GM21619 (cell line): ENCODE results near the gene SYS1.

Source experiments
- ATAC-seq: cut with Tn5 transposase; IDR thresholded peaks from one replicate; pipeline ENCODE4 v1.9.1; 2021; ENCODE audit not compliant: unreplicated experiment

SYS1 gene

DNA sequence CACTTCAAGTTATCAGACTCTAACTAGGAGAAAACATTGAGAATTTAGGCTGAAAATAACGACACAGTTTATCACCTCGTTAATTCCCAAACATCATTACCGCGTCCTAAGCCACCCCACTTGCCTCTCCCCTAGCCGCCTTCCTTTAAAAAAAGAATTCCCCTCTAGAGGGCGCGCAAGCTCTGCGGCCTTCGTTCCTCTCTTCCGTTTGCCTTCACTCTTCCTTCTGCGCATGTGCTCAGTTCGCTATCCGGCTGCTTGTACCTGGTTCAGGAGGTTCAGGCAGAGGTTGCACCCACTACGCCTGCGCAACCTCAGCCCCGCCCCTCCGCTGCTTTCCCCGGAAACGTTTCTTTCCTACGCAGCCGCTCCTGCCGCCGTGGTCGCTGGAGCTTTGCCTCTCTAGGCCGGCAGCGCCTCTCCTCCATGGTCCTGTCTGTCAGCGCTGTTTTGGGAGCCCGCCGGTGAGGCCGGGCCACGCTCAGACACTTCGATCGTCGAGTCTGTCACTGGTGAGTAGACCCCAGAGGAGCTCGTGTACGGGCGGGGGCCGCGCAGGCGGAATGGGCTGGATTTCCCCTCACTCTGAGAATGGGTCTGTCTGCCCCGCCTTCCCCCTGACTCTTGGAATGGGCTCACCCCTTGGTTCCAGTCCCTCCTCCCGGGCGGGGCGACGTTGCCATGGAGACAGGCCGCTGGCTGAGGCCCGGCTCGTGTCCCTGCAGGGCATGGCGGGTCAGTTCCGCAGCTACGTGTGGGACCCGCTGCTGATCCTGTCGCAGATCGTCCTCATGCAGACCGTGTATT, at the start of gene SYS1:
Gene SYS1, plus strand, starts transcription at position 353 of the 807 bp plus-strand sequence. Its CDS starts 376 bp downstream, at position 729.
- peak; percentile 71 for ATAC-seq

DNA sequence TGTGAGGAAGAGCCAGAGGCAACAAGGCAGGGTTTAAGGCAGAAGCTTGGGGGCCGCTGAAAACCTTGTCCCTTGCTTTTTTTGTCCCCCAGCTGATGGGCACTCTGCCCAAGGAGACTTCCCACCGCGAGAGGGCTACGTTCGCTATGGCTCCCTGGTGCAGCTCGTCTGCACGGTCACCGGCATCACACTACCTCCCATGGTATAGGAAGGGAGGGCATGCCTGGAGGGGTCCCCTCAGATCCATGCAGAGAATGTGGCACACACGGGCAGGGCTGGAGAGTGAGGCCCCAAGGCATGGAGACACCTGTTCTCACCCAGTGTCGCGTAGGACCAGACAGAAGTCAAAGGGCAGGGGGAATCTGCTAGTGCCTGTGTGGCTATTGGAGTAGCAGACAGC, 49.0 kb upstream of the SYS1 start:
- no peak for ATAC-seq

DNA sequence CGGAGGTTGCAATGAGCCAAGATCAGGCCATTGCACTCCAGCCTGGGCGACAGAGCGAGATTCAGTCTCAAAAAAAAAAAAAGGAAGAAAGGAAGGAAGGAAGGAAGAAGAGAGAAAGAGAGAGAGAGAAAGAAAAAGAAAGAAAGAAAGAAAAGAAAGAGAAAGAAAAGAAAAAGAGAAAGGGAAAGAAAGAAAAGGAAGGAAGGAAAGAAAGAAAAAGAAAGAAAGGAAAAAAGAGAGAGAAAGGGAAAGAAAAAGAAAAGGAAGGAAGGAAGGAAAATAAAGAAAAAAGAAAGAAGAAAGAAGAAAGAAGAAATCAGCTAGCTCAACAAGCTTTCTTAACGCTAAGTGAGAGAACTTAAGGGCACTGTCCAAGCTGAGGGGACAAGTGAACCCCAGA, 47.3 kb upstream of the SYS1 start:
- no peak for ATAC-seq

DNA sequence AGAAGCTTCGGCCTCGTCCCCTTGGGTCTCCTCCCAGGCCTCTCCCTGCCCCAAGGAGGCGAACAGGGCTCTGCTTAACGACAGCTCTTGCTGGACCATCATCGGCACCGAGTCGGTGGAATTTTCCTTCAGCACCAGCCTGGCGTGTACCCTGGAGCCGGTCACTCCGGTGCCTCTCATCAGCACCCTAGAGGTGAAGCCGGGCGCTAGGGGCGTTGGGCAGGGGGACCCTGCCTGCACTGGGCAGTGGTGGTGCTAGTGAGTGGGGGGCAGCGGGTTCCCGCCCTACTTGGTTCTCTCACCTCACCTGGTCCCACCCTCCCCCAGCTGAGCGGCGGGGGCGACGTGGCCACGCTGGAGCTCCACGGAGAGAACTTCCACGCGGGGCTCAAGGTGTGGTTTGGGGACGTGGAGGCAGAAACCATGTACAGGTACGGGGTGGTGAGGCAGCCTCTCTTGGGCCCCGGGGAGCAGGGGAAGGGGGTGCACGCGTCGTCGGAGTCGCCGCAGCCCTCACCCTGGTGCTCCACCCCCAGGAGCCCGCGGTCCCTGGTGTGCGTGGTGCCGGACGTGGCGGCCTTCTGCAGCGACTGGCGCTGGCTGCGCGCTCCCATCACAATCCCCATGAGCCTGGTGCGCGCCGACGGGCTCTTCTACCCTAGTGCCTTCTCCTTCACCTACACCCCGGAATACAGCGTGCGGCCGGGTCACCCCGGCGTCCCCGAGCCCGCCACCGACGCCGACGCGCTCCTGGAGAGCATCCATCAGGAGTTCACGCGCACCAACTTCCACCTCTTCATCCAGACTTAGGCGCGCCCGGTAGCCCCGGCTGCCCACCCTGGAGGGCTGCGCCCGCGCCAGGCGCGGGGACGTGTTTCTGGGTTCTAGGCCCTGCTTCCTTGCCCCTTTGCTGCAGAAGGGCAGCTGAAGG, 46.5 kb upstream of the SYS1 start:
- ATAC-seq = no peak

DNA sequence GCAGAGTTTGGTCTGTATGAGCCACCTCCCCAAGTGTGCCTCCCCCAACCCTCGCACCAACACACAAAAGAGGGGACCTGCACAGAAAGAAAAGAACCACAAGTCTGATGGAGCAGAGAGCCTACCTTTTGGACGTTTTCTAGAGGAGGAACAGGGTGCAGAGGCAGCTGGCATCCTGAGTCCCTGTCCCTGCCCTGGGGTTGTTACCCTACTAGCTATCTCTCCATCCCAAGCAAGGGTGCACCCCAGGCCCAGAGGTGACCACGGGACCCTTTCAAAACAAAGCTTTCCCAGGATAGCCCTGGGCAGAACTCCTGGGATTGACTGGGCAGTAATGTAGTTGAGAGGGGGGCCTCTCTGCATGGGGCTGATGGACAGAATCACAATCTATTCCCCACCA, 45.1 kb upstream of the SYS1 start:
- ATAC-seq = no peak

DNA sequence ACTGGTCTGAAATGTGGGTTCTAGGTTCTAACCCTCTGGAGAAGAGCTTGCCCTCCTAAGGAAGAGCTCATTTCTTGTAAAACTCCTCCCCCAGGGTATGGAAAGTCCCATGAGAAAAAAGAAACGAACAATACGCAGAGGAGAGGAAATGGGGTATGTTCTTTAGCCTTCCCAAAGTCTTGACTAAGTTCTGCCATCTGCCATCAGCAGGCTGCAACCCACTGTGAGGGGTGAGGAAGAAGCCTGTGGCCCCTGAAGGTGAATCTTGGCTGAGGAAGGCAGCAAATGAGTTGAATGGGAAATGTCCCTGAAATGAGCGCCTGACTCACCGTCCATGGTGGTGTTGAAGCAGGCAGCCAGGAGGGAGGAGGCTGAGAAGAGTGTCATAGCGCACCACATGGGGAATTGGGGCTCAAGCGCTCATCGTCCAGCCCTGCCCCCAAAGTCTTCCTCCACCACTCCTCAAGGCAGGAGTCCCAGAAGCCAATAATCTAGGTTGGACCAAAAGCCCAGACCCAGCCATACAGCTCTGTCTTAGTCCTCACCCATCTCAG, 44.5 kb upstream of the SYS1 start:
- no peak for ATAC-seq

DNA sequence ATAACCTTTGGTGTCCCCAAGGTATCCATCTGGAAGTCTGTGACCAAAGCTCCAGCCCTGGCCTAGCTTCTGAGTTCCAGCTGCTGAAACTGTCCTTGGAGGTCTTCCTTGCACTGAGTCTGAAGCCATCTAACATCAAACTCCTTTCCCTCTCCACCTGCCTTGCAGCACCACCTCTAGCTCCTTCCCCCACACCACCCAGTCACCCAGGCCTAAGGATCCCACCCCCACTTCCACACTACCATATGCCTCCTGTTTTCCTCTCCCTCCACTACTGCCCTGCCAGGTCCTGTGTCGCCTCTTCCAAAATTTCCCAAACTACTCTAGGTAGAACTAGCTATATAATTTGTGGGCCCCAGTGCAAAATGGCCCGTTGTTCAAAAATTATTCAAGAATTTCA, 44.0 kb upstream of the SYS1 start:
- ATAC-seq = no peak

DNA sequence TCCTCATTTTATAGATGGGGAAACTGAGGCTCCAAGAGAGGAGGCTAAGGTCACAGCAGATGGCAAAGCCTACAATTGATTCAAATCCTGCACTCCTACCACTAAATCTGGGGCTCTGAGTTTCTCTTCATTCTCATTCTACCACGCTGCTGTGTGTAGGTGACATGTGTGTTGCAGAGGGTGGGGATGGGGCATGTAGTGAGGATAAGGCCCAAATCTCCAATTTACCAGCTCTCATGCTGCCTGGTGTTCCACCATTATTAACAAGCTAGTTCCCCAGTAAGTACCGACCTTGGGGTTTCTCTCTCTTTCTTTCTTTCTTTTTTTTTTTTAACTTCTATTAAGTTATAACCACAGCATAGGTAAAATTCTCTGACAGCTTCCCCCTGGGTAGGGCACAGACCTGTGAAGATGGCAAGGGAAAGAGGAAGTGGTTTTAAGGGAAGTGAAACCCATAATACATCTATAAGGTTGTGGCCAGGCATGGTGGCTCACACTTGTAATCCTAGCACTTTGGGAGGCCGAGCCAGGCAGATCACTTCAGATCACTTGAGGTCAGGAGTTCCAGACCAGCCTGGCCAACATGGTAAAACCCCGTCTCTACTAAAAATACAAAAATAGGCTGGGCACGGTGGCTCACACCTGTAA, 41.9 kb upstream of the SYS1 start:
- ATAC-seq = peak; percentile 72

DNA sequence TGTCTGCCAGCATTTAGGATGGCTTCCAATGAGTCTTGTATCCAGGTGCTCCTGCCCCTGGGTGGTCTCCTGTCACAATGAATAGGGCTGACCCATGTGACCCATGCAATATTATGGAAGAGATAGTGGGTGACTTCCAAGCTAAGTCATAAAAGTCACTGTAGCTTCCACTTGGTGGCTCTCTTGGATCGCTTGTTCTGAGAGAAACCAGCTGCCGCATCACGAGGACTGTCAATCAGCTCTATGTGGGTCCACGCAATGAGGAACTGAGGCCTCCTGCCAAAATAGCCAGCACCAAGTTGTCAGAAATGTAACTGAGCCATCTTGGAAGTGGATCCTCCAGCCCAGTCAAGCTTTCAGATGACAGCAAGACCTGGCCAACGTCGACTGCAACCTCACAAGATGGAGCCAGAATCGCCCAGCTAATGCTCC, 40.0 kb upstream of the SYS1 start:
- ATAC-seq = no peak

DNA sequence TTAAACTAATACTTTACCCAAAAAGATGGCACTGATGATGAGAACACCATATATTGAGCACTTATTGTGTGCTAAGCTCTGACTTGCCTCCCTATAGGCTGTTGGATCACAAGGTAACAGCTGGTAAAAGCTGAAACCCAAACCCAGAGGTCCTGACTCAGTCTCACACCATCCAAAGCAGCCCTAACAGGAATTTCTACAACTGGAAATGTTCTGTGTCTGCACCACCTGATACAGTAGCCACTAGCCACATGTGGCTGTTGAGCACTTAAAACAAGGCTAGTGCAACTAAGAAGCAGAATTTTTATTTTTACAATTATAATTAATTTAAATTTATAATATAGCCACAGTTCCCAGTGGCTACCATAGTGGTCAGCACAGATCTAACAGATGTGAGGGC, 39.2 kb upstream of the SYS1 start:
- ATAC-seq = no peak

DNA sequence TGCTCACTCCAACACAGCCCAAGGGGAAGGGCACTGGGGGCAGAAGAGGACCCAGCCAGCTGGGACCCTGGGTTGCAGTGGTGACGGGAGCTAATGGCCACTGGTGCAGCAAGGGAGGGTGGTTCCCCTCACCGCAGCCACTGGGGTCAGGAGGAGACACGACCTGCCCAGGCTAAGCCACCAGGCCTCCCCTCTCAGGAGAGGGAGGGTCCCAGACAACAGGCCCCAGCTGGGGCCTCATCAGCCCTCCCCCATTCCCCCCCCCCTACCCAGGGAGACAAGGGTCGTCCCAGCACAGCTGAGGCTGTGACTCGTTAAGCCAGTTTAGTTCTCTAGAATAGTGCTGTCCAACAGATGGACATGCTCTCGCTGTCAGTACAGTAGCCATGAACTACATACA, 37.6 kb upstream of the SYS1 start:
- ATAC-seq = no peak

DNA sequence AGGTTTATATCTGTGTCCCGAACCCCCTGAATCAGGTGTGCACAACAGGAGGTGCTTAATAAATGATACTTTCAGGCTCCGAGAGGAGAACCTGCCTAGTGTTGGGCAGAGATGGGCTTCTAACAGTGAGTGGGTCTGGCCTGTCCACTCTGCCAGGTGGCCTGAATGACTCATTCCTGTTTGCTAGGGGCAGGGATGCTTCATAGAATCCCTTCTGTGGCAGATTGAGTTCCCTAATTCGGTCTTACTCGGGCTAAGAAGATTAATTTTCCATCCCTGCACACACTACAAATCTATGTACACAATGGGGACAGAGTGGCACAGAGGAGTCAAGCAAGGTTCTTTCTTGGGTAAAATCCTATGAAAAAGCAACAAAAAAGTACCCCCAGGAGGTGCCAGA, 34.5 kb upstream of the SYS1 start:
- ATAC-seq = no peak

DNA sequence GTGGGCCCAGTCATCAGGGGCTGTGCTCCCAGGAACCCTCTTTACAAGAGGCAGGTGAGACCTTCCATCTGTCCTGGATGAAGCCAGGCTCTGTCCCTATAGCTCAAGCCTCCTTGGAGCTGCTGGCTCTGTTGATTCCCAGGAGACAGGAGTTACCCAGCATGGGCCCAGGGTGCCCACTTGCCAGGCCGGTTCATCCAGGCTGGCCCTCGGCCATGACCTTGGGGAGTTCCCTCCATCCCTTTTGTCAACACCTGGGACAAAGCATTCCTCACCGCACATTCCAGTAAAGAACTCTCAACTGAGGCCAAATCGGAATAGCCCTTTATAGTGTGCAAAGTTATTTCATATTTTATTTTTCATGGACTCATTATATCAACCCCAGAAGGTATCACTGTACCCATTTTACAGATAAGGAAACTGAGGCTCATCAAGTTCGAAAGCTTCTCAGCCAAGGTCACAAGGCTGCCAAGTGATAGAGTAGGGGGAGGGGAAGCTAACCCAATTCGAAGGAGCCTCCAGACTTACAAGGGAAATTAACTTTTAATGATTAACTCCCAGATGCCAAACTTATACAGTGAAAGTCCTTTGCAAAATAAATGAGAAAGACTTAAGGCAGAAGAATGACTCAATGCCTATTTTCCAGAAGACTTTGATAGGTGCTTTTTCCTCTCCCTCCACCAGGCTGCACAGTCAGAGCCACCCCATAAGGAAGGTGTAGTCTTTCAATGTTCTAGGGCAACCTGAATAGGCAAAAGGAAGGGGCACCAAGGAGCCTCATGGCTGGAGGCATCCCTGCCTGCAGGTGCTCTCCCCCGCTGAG, 33.2 kb upstream of the SYS1 start:
- ATAC-seq = no peak

DNA sequence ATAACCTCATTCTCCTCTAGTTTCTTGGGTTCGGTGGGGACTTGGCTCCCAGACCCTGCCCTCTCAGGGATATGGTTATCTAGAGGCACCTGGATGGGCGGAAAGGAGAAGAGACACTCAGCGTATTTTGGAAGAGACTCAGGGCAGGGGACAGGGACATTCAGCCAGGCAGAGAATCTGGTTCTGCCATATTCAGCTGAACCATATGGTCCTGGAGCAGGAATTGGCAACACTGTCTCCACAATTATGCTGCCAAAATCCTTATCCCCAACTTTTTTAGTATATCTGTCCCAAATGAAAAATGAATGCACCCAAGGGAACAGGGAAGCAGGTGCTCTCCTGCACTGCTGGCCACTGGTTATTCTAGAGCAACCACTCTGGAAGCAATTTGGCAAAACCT, 32.5 kb upstream of the SYS1 start:
- ATAC-seq = no peak

DNA sequence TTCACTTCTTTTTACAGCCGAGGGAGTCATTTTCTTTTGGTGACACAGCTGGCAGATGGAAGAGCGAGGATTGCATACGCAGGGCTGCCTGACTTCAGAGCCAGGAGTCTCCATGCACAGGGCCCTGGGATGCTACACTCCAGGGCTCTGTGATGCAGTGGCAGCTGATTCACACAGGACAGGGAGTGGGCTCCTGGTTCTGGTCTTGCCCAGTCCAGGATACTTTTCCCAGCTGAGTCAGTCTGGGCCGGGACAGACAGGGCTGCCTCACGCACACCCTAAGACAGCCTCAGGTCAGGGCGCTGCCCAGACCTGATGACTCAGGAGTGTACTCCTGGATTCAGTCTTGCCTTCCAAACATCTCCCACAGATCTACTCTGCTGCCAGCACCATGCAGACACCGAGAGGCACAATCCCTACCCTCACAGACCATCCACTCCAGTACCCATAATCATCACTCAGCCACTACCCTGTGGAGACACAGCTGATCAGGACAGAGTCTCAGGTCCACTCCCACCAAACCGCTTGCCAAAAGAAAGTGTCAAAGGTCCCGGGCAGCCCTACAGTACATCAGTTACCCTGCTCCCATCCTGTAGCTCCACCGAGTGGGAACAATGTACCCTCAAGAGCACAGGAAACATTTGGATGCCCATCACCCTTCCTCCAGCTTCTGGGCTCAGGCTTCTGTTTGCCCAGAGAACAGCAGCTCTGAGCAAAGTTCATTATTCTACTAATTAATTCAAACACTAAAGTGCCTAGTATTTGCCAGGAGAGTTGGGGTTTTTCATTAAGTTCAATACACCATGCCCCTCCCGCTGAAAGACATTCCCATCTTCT, 26.2 kb upstream of the SYS1 start:
- no peak for ATAC-seq

DNA sequence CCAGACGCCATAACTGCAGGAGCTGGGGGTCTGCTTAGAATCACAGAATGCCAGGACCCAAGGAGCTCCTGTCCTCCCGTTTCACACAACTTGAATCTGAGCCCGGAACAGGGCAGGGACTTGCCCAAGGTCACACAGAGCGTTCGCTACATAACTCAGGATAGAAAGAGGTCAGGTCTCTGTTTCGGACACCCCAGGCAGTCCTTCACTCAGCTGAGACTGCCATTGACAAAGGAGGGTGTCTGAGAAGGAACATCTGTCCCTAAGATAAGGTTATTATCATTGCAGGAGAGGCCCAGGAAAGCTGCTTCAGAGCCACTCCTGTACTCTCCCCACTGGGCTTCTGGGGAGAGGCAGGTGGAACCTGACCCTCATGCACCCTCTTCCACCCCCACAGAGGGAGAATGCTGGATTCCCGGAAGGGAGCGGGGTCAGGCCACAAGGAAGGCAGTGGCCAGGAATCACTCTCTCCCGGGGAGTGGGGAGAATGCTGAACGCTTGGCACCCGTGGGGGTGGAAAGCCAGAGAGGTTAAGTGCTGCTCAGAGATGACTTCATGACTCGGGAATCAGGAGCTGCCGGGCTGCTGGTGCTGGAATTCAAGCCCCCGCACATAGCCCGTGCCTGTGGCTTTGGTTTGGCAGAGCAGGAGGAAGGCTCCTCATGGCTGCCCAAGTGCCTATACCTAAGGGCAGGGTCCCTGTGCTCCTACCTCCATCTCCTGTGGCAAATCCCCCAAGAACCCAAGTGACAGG, 25.4 kb upstream of the SYS1 start:
- ATAC-seq = no peak

DNA sequence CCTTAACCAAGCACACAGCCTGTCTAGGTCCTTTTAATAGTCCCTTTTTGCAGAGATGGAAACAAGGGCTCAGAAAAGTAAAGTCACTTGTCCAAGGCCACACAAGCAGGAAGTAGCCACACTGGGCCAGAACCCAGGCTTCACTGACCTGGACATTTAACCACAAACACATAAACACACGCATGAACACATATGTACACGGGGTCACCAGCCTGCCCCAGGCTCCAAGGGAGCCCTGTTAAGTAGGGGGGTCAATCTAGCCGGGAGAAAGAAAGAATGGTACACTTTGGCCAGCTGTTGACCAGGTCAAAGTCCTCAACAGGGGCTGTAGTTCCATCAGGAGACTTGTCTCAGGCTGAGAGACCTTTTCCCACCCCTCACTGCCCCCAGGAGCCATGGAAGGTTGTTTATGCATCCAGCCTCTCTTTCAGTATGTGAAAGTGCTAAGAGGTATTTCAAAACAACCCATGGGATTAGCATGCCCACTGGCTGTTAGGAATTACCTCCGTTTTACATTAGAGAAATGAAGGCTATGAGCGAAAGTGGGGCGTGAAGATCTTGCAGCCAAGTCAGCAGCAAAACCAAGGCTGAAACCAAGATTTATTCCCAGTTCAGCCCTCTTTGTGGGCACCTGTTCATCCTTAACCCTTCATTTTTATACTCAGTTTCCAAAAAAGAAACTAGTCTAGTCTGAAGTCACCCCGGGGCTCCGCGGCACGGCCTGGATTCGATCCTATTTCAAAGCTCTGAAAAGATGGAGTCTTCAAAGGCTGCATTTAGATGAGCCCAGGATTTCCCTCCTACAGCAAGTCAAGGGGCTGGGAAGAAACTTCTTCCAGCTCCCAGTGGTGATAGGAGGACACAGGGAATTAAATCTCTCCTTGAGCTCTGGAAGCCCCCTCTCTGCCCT, 24.6 kb upstream of the SYS1 start:
- ATAC-seq = no peak

DNA sequence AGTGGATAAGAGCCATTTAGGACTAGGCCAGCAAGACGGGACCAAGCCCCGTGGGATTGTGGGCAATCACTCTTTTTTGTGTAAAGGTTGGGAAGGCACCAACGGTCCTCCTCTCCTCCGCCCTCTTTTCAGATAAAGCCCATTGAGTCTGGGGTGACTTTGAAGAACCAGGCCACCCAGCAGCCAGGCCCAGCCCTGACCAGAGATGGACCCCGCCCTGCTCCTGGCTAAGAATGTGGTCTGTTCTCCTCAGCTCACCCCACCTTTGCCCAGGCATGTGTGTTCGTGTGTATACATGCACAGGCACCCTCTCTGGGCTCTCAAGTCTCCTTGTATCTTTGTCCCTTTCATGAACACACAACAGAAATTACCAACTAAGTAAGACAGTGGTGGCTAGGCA, 23.9 kb upstream of the SYS1 start:
- no peak for ATAC-seq
